Mucosa of descending colon (tissue), 3 donors: ENCODE data around the gene AFDN. TPM values are rescaled to one million over a fixed set of nuclear protein-coding genes. Genes with fewer than 3 reads are reported as not detected.

Experiments
- ATAC-seq: fragments of 200-7000 bp; cut with Tn5 transposase; one replicate; pipeline ENCODE4 v1.9.1; 2020; ENCODE audit warnings: mild to moderate bottlenecking, moderate library complexity
- DNase-seq, 3 donors: peaks; one replicate each; pipeline ENCODE4 v3.0.0-alpha.2; 2020
- H3K36me3 ChIP-seq: fragments of 200-600 bp; one replicate; pipeline ENCODE4 v1.8.0; 2021; ENCODE audit warnings: low read depth, mild to moderate bottlenecking
- H3K4me1 ChIP-seq: fragments of 200-600 bp; one replicate; pipeline ENCODE4 v1.8.0; 2021; ENCODE audit warnings: low read depth, mild to moderate bottlenecking
- H3K4me3 ChIP-seq: fragments of 200-600 bp; one replicate; pipeline ENCODE4 v1.8.0; 2021; ENCODE audit warnings: mild to moderate bottlenecking
- H3K9me3 ChIP-seq: fragments of 200-600 bp; one replicate; pipeline ENCODE4 v1.8.0; 2021; ENCODE audit warnings: mild to moderate bottlenecking
- CTCF ChIP-seq: fragments of 200-600 bp; IDR thresholded peaks from one replicate; pipeline ENCODE4 v1.8.0; 2022; ENCODE audit warnings: antibody characterized with exemption, mild to moderate bottlenecking
- intact Hi-C, 2 donors: fragments of 100-400 bp; cut with DNase I in 1 of 2; cut with micrococcal nuclease in 1 of 2; formaldehyde crosslinking; loops; one replicate each; pipeline versions ENCODE4 v1.11.0 to v1.11.1; 2022; cut with DNase I, micrococcal nuclease
- total RNA-seq, 3 donors: library from RNA; stranded (reverse); fragmentation: NEBNext Ultra II Directional in 2 of 3; extraction: Animal tissue kit (Norgen Biotek cat#: 25700) in 2 of 3; gene quantifications; one replicate each; pipeline versions ENCODE4 v1.2.1 to v1.2.4, GENCODE V29; 2021 to 2023
- donor health status: DM: no; HTN: no; CAD: no; lungs with moderate emphysema.
- donor health status: DM: no; HTN: no; CAD: no.
- donor health status: DM: no; HTN: yes; CAD: no.

Gene AFDN
- total RNA-seq, 3 donors from 2014 or later: 168 to 231 (median 208) TPM

DNA sequence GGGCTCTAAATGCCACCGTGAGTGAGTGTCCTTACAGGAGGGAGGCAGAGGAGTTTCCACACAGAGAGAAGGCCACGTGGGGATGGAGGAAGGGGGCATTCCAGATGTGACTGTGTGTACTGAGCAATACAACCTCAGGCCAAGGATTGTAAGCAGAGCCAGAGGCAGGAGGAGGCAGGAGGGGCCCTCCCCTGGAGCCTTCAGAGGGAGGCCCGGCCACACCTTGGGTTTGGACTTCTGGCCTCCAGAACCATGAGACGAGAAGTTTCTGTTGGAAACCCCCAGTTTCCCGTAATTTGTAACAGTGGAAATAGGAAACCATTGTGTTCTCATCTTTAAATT, 161.4 kb downstream of the AFDN start:
- DNase-seq (no peak), ATAC-seq (no peak)
- no peaks in the 10 kb centered on the region for H3K36me3 ChIP-seq
- intact Hi-C loops: no loop called here
- H3K9me3 ChIP-seq: no peaks in the 10 kb centered on the region
- TF ChIP-seq CTCF: no peak
- H3K4me1 ChIP-seq: no peaks in the 10 kb centered on the region
- no peak overlapping the region for H3K4me3 ChIP-seq

DNA sequence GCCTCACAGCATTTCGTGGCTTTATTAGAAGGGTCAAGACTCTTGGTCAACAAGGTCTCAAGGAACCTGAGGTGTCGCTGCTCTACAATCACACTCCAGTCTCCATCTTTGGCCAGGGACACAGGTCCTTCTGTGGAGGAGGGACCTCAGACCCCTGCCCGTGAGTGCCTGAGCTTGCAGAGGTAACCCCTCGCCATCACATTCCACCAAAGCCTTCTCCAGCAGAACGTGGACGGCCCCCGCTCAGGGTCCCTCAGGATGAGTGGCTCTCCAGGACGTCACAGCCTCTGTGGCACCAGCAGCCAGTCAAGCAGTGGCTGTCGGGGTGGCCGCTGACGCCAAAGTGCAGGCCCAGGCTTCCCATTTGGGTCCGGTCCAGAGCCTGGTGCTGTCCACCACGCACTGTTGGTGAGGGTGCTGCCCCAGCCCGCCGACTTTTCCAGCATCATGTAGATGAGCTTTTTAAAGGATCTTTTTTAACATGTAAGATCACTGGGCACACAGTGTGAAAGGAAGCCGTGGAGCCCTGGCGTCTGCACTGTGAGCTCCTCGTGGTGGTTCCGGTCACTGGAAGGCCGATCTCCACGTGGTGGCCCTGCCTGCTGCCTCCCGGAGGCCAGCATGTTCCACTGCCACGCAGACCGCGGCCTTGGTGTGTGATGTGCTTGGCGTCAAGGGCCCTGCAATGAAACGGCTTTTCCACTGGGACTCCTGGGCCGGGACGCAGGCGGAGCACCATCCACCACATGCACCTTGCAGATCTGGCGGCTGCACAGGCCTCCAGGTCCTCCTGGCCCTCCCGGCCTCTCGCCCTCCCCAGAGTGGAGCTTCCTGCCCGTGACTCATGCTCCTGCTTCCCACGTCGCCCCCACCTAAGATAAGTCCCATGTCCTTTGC, 162.5 kb downstream of the AFDN start:
- no peaks in the 10 kb centered on the region for H3K9me3 ChIP-seq
- no peaks in the 10 kb centered on the region for H3K36me3 ChIP-seq
- no peak for ATAC-seq
- no peak for DNase-seq
- H3K4me1 ChIP-seq: no peaks in the 10 kb centered on the region
- no peak overlapping the region for H3K4me3 ChIP-seq
- intact Hi-C loops: no loop called here
- no peak for TF ChIP-seq CTCF

DNA sequence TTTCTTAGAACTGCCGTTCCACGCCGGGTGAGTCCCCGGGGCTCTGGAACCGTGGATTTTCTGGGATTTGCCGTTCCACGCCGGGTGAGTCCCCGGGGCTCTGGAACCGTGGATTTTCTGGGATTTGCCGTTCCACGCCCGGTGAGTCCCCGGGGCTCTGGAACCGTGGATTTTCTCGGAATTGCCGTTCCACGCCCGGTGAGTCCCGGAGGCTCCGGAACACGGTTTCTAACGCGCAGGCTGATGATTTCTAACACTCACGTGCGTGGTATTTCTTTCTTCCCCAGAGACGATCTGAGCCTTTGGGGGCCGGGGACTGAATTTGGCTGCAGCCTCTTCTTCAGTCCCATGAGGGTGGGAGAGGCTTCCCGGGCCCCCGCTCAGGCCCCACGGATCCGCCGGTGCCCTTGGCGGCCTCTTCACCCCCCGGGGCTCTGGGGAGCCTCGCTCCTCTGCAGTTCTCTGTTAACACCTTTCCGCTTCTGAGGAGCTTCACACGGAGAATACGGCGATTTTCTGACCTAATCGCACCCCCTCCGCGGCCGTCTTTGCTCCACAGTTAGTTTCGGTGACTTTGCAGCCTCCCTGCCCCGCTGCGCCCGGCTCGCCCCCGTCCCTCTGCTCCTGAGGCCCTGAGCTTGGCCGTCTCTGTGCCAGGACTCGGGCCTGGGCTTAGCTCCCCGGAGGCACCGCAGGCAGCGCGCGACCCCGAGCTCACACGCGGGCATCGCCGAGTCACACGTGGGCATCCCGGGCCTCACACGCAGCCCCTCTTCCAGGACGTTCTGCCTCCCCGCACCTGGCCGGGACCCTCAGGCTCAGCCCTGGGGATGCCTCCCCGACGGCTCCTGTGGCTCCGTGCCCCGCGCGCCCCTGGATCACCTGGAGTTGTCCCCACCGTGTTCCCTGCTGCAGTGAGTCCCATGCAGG, 163.6 kb downstream of the AFDN start:
- no peak for TF ChIP-seq CTCF
- Histone ChIP-seq H3K4me3 (no peak overlapping the region), H3K4me1 (no peaks in the 10 kb centered on the region), H3K36me3 (no peaks in the 10 kb centered on the region), H3K9me3 (no peaks in the 10 kb centered on the region)
- DNase-seq (no peak), ATAC-seq (no peak)
- intact Hi-C loops: no loop called here

DNA sequence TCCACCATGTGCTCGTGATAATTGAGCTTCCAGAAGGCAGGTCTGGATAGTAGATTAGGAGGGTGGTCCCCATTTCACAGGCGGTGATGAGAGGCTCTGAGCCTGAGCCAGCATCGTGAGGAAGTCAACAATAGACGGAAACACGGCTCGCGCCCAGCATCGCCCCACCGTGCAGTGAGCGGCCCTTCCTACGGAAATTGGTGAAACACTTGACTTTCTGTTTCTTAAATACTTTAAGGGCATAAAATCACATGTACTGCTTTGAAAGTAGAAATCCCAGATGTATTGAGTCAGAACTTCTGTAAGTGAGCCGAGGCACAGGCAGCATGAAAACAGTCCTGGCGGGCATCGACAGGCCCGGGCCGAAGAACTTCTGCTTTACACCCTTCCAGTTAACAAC, 166.5 kb downstream of the AFDN start:
- ATAC-seq: no peak
- Histone ChIP-seq H3K9me3 (no peaks in the 10 kb centered on the region), H3K4me3 (no peak overlapping the region), H3K4me1 (no peaks in the 10 kb centered on the region), H3K36me3 (no peaks in the 10 kb centered on the region)
- DNase-seq: no peak
- no peak for TF ChIP-seq CTCF
- intact Hi-C loops: no loop called here

DNA sequence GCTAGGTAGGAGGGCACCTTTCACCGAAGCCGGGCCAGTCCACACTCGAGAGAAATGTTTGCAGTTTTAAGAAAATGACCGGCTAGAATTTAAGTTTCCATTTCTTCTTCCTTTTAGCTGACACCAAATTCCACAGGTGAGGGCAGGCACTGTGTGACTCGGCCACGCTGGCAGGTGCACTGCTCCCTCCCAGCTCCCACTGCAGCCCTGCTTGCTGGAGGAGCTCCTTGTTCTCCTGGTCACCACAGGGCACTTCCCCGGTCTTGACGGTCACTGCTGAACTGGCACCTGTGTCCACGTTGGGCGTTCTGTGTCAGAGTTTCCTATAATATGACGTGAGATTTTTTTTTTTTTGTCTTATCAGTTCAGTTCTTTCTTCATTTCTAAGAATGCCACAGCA, 167.1 kb downstream of the AFDN start:
- intact Hi-C loops: no loop called here
- Histone ChIP-seq H3K9me3 (no peaks in the 10 kb centered on the region), H3K36me3 (no peaks in the 10 kb centered on the region), H3K4me1 (no peaks in the 10 kb centered on the region), H3K4me3 (no peak overlapping the region)
- DNase-seq: no peak
- ATAC-seq: no peak
- no peak for TF ChIP-seq CTCF
